ENCODE measurements around the gene BRAT1. TPM values are rescaled to one million over a fixed set of nuclear protein-coding genes. Genes with fewer than 3 reads are reported as not detected.
A peak's percentile ranks its signal among the peaks of the same experiment; 100 is the strongest.

BRAT1 gene
- total RNA-seq, 1 donor from 2014 or later = 53.0 TPM

DNA sequence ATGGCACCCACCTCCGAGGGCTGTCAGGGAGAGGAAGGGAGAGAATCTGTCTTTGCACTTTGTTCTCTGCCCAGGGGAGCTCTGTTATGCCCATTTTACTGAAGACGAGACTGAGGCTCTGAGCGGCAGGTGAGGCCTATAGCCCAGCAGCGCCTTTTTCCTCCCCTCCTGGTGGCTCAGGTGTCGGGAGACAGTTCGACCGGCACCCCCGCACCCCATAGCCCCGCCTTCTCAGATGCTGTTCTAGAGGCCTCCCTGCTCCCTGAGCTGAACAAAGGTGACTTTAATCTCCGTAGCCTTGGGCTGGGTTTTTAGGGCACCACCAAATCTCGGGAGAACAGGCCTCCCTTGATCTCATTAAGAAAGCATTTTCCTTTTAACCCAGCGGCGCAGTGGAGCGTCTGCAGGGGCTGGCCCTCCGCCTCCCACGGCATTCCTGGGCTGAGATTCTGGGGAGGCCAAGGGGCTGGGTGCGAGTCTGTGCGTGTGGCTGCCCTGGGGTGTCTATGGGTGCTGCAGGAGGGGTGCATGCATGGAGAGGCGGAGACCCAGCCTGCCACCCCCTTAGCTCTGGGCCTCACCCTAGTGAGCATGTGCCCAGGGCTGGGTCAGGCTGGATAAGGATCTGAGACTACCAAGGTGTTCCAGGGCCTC, 32.4 kb downstream of the BRAT1 start:
- peak; percentile 22 for DNase-seq (ENCODE audit: low read depth)
- peak overlapping the region; percentile 30 for H3K4me3 ChIP-seq (ENCODE audit: low read depth, low read length)
- TF ChIP-seq, protein P1, sequence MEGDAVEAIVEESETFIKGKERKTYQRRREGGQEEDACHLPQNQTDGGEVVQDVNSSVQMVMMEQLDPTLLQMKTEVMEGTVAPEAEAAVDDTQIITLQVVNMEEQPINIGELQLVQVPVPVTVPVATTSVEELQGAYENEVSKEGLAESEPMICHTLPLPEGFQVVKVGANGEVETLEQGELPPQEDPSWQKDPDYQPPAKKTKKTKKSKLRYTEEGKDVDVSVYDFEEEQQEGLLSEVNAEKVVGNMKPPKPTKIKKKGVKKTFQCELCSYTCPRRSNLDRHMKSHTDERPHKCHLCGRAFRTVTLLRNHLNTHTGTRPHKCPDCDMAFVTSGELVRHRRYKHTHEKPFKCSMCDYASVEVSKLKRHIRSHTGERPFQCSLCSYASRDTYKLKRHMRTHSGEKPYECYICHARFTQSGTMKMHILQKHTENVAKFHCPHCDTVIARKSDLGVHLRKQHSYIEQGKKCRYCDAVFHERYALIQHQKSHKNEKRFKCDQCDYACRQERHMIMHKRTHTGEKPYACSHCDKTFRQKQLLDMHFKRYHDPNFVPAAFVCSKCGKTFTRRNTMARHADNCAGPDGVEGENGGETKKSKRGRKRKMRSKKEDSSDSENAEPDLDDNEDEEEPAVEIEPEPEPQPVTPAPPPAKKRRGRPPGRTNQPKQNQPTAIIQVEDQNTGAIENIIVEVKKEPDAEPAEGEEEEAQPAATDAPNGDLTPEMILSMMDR (conservative IDR thresholded peaks at IDR 0.05; ENCODE audit: low read depth, low read length) = no peak

DNA sequence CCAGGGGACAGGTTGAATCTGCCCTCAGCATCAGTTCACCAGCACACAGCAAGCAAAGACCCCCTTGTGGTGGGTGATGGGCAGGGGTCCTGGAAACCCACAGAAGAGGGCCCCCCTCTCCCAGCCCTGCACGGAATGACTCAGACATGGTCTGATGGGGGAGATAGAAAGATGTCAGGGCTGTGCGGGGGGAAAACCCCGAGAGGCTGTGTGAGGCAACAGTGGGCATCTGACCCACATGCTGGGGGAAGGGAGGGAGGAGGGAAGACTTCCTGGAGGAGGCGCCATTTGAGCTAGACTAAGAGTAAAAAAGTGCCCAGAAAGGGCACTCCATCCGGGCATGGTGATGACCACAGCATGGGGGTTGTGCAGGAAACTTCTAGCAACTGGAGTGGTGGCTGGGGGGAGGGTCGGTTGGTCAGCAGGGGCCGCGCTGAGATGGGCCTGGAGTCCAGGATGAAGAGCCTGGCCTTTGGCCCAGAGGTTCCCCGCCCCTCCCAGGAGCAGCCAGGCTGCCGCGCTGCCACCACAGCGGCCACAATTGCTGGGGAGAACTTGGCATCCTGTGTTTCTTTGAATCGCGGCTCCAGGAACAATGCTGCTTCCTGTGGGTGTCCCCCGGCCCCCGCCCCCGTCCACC, 33.3 kb downstream of the BRAT1 start:
- DNase-seq (ENCODE audit: low read depth) = peak; percentile 16
- peak overlapping the region; percentile 62 for H3K4me3 ChIP-seq (ENCODE audit: low read depth, low read length)
- TF ChIP-seq, protein P1 (conservative IDR thresholded peaks at IDR 0.05; ENCODE audit: low read depth, low read length) = peak; percentile 15

DNA sequence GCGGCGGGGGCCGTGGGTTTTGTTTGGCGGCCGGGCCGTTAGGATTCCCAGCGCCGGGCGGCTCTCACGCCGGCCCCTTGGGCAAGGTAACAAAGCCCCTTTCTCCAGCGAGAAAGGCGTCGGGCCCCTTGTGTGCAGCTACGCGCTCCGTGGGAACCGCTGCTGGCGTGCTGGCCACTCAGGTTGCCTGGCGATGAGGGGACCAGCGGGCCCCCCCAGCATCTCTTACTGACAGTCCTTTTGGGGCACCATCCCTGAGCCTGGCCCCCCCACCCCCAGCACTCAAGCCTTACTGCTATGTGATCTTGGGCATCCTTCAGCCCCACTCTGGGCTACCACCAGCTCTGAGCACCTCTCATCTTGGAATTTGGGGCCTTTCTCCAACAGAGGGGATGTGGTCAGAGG, 34.0 kb downstream of the BRAT1 start:
- TF ChIP-seq, protein P1 (conservative IDR thresholded peaks at IDR 0.05; ENCODE audit: low read depth, low read length) = no peak
- peak overlapping the region; percentile 62 for H3K4me3 ChIP-seq (ENCODE audit: low read depth, low read length)
- DNase-seq (ENCODE audit: low read depth) = no peak

DNA sequence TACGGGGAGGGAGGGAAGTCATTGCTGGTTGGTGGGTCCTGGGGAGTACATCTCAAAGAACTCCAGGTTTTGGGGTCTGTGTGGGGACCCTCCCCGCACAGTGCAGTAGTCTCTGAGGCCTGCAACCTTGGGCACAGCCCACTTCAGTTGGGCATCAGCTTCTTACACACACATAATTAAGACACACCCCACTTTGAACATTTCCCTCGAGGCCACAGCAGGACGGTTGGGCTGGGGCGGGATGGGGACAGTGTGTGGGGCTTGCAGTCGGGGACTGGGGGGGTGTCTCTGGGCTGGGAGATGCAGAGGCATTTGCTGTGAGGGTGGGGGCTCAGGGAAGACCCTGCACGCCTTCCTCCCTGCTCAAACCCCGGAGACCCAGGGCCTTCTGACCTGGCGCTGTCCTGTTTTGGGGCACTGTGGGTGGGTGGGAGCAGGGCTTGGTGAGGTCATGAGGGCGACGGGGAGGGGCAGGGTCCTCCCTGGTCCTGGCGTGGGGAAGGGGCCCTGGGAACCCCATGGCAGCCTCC, 34.5 kb downstream of the BRAT1 start:
- TF ChIP-seq, protein P1 (conservative IDR thresholded peaks at IDR 0.05; ENCODE audit: low read depth, low read length) = no peak
- DNase-seq (ENCODE audit: low read depth) = no peak
- peak overlapping the region; percentile 62 for H3K4me3 ChIP-seq (ENCODE audit: low read depth, low read length)

DNA sequence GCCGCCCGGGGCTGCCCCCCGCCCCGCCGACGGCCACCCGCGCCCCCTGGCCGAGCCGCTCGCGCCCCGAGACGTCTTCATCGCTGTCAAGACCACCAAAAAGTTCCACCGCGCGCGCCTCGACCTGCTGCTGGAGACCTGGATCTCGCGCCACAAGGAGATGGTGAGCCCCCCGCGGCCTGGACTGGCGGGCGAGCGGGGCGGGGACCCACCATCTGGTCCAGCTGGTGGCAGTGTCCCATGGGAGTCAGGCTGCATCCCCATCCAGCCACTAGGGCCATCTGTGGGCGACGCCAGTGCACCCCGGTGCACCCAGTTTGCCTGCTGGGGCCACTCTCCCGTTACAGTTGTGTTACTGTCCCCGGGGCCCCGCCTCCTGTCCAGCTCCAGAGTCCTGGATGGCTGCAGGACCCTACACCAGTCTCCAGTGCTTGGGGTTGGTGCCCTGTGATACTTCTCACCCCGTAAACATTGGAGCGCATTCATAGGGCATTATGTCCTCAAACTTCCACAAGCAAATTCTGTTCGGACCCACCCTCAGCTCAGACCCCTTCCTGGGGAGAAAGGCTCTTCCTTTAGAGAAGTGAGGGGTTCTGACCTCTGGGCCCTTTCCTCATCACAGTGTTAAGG, 35.1 kb downstream of the BRAT1 start:
- TF ChIP-seq, protein P1 (conservative IDR thresholded peaks at IDR 0.05; ENCODE audit: low read depth, low read length) = no peak
- peak overlapping the region; percentile 62 for H3K4me3 ChIP-seq (ENCODE audit: low read depth, low read length)
- DNase-seq (ENCODE audit: low read depth) = no peak

DNA sequence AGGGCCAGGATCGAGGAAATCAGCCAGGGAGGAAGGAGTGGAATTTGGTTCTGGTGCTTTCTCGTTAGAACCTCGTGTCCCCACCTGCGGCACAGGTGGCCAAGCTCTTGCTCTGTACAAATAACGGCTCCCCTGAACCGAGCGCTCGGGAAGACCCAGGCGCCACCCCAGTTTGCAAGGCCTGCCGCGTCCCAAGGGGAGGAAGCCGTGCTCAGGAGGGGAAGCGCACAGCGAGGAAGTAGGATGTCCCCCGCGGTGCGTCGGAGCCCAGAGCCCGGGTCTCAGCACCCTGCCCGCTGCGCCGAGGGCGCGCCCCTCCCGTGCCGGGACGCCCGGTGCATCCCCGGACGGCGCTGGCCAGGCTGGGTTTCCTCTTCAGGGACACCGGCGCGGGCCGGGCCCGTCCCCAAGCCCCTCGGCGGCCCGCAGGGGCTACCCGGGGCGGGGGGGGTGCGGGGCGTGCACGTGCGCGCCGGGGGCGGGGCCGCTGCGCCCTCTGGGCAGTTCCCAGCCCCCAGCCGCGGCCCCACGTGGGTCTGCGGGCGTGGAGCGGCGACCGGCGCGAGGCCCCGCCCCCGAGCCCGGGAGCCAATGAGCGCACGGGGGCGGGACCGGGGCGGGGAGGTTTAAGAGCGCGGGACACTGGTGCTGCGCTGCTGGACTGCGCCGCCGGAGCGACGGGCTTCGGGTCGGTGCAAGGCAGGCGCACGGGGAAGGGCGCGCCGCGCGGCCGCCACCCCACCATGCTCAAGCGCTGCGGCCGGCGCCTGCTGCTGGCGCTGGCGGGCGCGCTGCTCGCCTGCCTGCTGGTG, 36.0 kb downstream of the BRAT1 start, which contains the start of gene LFNG:
Gene LFNG (plus strand): TSS at position 656 of the 812 bp plus-strand sequence. CDS start 88 bp downstream, at position 744.
- TF ChIP-seq, protein P1 (conservative IDR thresholded peaks at IDR 0.05; ENCODE audit: low read depth, low read length) = no peak
- no peak for DNase-seq (ENCODE audit: low read depth)

More for the DNA sequence above, 36.0 kb downstream of the BRAT1 start, which contains the start of gene LFNG:
- H3K4me3 ChIP-seq (ENCODE audit: low read depth, low read length) = peak within 1 kb of the TSS; percentile 62
